ENCODE results near the gene CEP57L1. TPM values are rescaled to one million over a fixed set of nuclear protein-coding genes. Genes with fewer than 3 reads are reported as not detected.

CEP57L1 gene
- total RNA-seq, 4 donors from 2014 or later = 17.3 to 28.3 (median 27.3) TPM

- Histone ChIP-seq H3K9me3 (no peaks in the 10 kb centered on the region), H3K27ac (peak overlapping the region in 1 of 4 donors; percentile 21), H3K36me3 (no peaks in the 10 kb centered on the region), H3K4me1 (peaks cover 0 to 36% (median 18%) of the 10 kb centered on the region in 4 donors), H3K4me3 (no peak overlapping the region), H3K27me3 (no peaks in the 10 kb centered on the region)
- no peak for TF ChIP-seq CTCF (IDR thresholded peaks at IDR 0.05)
- no peak for TF ChIP-seq POLR2A (IDR thresholded peaks at IDR 0.05)
- TF ChIP-seq EP300 (IDR thresholded peaks at IDR 0.05) = no peak
- DNase-seq (ENCODE audit: low spot score in 2 of 2) = no peak
- 85 to 87% methylated on average over 1 of the region's 1 CpG for WGBS, 2 donors
Observed at GRCh38 chr6:109055771-109056235, 39.5 kb upstream of the CEP57L1 start.

GRCh38 chr6:109056661-109057060 lies 38.6 kb upstream of the CEP57L1 start:
- no peak for TF ChIP-seq EP300 (IDR thresholded peaks at IDR 0.05)
- no peak for TF ChIP-seq POLR2A (IDR thresholded peaks at IDR 0.05)
- TF ChIP-seq CTCF (IDR thresholded peaks at IDR 0.05) = no peak
- Histone ChIP-seq H3K27ac (peak overlapping the region in 1 of 4 donors; percentile 21), H3K27me3 (no peaks in the 10 kb centered on the region), H3K4me3 (no peak overlapping the region), H3K36me3 (no peaks in the 10 kb centered on the region), H3K9me3 (no peaks in the 10 kb centered on the region), H3K4me1 (peaks cover 0 to 36% (median 18%) of the 10 kb centered on the region in 4 donors)
- no peak for DNase-seq (ENCODE audit: low spot score in 2 of 2)

- Histone ChIP-seq H3K9me3 (no peaks in the 10 kb centered on the region), H3K36me3 (no peaks in the 10 kb centered on the region), H3K27me3 (no peaks in the 10 kb centered on the region), H3K4me1 (peaks cover 0 to 28% (median 18%) of the 10 kb centered on the region in 4 donors), H3K4me3 (no peak overlapping the region), H3K27ac (peak overlapping the region in 3 of 4 donors; percentile 39 to 74 (median 69))
- no peak for TF ChIP-seq CTCF (IDR thresholded peaks at IDR 0.05)
- TF ChIP-seq EP300 (IDR thresholded peaks at IDR 0.05) = no peak
- no peak for TF ChIP-seq POLR2A (IDR thresholded peaks at IDR 0.05)
- 44 to 45% methylated on average over 2 of the region's 2 CpGs for WGBS, 2 donors
- DNase-seq (ENCODE audit: low spot score in 2 of 2) = no peak
Observed at GRCh38 chr6:109058620-109059019, 36.7 kb upstream of the CEP57L1 start.

GRCh38 chr6:109059153-109059552 lies 36.2 kb upstream of the CEP57L1 start:
- DNase-seq (ENCODE audit: low spot score in 2 of 2) = no peak
- H3K4me1 ChIP-seq = peaks cover 0 to 28% (median 18%) of the 10 kb centered on the region in 4 donors
- peak overlapping the region in 3 of 4 donors; percentile 63 to 74 (median 69) for H3K27ac ChIP-seq
- no peaks in the 10 kb centered on the region for H3K9me3 ChIP-seq
- WGBS, 2 donors = 54 to 60% methylated on average over 3 of the region's 3 CpGs
- no peak overlapping the region for H3K4me3 ChIP-seq
- H3K27me3 ChIP-seq = no peaks in the 10 kb centered on the region
- TF ChIP-seq EP300 (IDR thresholded peaks at IDR 0.05) (peak in 1 of 2 donors; percentile 14), CTCF (IDR thresholded peaks at IDR 0.05) (no peak)
- H3K36me3 ChIP-seq = no peaks in the 10 kb centered on the region

- Histone ChIP-seq H3K4me1 (peaks cover 0 to 28% (median 18%) of the 10 kb centered on the region in 4 donors), H3K9me3 (no peaks in the 10 kb centered on the region), H3K27ac (peak overlapping the region in 3 of 4 donors; percentile 63 to 74 (median 69)), H3K27me3 (no peaks in the 10 kb centered on the region), H3K36me3 (no peaks in the 10 kb centered on the region), H3K4me3 (no peak overlapping the region)
- DNase-seq (ENCODE audit: low spot score in 2 of 2) = no peak
- 28 to 36% methylated on average over 4 of the region's 4 CpGs for WGBS, 2 donors
- TF ChIP-seq POLR2A (IDR thresholded peaks at IDR 0.05) (no peak), EP300 (IDR thresholded peaks at IDR 0.05) (peak in 1 of 2 donors; percentile 5), CTCF (IDR thresholded peaks at IDR 0.05) (peak in 4 of 5 experiments; percentile 7 to 41 (median 16))
Observed at GRCh38 chr6:109059571-109060021, 35.7 kb upstream of the CEP57L1 start.
